GM04503 (cell line): Measurements from ENCODE around the gene UPB1.
"Not testable (repeated sequence)": the region's sequence is repeated elsewhere in the genome, so short reads cannot be mapped to it uniquely, and the experiment has no call there.

Source experiments
- DNase-seq: peaks from one replicate; pipeline ENCODE4 v3.0.0-alpha.2; 2012; ENCODE audit warnings: low read depth

Gene UPB1

DNA sequence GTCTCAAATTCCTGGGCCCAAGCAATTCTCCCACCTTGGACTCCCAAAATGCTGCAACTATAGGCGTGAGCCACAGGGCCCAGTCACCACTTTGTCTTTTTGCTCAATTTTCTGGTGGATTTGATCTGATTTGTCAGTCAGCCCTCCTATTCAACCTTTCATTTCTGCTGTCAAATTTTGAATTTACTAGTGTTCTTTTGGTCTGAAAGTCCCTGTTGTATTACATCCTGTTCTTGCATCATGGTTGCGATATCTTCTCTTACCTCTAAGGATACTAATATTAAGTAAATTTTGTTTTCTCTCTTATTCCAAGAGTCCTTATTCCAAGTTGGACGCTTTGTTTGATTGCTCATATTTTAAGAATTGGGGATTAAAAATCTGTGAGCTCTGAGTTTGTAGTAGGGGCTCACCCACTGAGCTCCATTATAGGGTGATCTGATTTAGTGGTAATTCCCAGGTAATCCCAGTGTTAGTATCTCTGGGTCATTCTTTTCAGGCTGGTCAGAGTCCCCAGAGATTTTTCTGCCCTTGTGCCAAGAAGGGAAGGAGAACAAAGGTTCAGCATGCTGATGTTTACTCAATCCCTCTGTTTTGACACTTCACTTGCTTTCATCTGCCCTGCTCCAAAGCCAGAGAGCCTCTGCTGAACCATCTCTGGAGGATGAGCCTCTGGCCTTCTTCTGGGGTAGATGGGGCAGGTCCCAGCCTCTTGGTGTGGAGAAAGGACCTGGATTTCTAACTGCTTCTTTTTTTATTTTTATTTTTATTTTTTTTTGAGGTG lies 10.0 kb downstream of the UPB1 start:
- DNase-seq: no peak

DNA sequence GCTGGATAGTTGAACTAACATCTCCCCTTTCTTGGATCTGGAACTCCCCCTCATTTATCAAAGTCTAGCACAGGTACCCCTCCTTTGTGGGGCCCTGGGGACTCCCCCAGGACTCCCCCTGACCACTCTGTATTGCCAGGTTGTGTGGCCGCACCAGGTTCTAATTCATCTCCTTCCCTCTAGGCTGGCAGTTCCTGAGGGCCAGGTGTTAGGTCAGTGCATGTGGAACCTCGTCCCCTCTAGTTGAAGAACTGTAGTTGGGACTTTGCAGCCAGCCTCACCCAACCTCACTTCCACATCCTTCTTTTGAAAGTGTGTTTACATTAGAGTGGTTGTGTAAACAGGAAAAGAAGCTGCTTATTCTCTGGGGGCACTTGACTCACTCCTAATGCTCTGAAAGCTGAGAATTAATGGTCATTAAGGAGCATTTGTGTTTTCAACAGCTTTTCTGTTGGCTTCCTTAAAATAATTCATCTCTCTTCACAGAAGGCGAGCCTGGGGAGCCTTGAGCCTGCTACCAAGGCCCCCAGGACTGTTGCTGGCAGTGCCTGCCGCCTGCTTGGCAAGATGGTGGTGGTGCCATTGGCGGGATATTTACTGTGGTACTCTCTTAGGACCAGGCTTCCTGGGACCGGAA lies 11.8 kb downstream of the UPB1 start:
- DNase-seq: no peak

DNA sequence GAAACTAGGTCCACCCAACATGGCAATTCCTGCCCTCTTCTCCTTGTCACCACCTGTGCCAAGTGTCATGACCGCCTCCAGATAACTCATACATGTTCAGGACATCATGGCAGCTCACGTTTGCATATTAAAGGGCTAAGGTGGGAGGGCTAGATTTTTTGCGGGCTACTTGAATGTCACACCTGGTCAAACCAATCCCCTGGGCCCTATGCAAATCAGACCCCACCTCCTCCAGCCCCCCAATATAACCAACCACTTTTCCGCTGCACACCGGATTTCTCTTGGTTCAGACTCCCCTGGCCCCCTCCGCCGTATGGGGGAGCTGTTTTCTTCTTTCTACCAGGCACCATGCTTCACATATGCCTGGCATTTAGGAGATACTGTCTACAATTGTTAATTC lies 12.6 kb downstream of the UPB1 start:
- DNase-seq: no peak

DNA sequence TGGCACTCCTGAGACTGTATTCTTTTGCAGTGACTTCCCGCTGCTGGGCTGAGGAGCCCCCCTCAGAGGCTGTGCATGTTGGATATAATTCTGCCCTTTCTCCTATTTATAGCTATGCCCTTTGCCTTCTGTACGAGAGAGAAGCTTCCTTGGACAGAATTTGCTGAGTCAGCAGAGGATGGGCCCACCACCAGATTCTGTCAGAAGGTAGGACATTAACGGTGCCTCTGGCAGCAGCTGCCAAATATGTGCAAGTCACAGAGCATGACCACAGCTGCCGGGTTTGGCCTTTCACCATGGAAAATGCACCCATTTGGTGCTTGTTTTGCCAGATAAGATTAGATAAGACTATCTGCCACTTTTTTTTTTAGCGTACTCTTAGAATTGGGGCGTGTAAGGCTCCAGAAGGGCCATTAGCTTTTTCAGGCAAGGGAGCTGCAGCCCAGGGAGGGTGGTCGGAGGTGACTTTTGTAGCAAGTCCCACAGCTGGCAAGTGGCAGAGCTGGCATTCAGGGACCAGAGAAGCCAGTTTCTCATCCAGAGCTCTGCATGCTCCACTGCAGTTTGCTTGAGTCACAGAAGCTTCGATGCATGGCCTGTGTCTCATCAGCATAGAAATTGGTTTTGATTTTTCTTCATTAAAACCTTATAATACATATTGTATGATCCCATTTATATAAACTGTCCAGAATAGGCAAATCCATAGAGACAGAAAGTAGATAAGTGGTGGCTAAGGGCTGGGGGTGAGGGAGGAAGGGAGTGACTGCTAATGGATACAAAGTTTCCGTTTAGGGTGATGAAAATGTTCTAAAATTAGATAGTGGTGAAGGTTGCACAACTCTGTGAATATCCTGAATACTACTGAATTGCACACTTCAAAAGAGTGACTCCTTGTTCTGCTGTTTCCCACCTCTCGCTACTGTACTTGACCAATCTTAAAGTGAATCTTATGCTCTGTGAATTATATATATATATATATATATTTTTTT lies 15.8 kb downstream of the UPB1 start:
- DNase-seq: no peak

DNA sequence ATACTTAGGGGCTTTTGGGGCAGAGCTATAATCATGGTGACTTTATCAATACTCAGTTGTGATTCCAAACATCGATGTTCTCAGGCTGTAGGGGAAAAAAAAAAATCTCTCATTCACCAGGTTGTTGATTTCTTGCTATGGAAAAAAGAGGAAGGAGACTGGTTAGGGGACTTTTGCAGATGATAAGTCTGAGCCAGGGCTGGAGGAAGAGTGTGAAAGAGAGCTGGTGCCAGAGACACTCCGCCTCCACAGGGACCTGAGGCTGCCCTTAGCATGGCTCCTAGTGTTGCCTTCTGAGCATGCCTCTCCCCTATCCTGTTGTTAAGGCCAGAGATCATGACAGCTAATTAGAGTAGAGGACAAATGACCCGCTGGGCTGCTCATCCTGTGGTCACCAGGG lies 16.9 kb downstream of the UPB1 start:
- no peak for DNase-seq

DNA sequence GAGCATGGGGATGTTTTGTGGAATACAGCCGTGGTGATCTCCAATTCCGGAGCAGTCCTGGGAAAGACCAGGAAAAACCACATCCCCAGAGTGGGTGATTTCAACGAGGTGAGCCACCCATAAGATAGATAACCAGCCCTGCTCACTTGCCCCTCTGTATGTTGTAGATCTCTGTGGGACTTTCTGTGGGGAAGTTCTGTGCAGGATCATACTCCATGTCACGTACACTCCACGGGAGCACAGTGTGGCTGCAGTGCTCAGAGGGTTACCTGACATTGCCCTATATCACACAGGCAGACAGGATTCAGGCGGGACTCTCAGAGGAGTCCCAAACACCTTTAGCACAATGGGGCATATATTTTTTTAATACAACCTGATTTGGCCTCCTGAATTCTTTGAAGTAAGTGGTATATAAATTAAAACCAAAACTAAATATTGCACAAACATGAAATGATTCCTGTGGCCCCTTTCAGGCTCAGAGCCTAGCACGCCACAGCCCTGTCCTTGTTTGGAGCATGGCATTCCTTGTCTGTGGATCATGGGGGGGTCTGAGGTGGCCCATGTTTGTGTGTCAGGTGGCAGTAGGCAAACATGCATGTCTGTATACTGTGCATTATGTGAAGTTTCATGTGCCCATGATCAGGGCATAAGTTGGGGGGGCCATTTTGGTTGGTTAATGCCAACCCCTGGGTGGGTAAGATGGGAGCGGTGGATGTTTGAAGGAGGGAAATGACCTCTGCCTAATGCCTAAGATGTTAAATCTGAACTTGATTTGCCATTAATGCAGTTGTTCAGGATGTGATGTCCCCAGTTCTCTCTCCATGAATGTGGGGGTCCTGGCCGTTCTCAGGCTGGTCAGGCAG lies 18.5 kb downstream of the UPB1 start:
- DNase-seq: no peak

GRCh38 chr22:24514241-24515026 lies 19.3 kb downstream of the UPB1 start:
- DNase-seq: no peak

GRCh38 chr22:24515027-24515338 lies 19.9 kb downstream of the UPB1 start:
- DNase-seq: no peak

DNA sequence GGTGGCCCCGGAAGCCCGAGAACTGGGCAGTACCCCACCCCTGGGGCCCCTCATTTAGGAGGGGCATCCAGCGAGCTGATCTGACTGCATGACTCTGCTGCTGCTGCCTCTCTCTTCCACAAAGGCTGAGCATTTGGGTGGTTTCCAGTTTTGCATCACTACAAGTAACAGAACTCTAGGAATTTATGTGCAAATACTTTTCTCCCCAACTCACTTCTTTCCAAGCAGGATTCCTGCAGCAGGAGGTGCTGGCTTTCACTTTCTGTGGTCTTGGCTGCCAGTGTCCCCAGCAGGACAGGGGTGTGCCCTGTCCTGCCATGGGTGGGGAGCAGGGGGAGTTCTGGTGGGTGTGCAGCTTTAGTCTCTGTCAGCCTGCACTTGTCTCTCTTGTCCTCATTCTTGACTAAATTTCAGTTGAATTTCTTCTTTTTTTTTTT lies 21.2 kb downstream of the UPB1 start:
- peak; percentile 77 for DNase-seq

- no peak for DNase-seq
Observed at GRCh38 chr22:24517446-24517845, 22.3 kb downstream of the UPB1 start.

DNA sequence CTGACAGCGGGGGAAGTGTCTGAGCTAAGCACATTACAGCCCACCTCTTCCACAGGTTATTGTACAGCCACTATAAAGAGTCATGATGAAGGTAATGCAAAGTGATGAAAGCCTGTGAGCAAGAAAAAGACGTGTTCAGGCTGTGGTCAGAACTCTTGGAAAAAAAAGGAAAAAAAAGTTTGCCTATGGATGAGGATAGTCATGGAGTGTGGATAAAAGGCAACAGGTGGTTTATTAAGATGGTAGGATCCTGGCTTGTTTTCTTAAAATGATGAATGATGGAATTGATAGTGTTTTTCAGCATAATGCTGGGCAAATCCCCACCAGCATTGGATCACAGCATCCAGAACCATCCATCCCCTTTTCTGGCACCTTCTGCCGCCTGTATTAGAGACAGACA lies 23.1 kb downstream of the UPB1 start:
- DNase-seq: no peak

- no peak for DNase-seq
Observed at GRCh38 chr22:24518771-24519485, 23.8 kb downstream of the UPB1 start.

DNA sequence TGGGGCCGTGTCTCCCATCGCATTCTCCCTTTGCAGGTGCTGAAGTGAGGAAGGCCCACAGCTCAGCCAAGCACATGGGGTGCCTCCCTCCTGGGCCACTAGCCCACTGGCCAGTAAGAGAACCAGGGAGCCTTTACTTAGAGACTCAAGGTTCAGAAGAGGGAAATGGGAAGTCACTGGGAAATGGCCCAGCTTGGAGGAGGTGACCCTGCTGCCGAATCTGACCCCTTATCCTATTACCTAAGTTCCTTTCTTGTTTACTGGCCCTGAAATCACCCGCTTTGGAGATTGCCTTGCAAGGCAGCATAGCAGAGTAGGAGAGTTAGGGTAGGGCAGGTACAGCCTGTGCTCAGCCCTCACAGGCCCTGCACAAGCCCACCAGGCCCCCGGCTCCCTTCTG lies 24.4 kb downstream of the UPB1 start:
- DNase-seq: no peak

DNA sequence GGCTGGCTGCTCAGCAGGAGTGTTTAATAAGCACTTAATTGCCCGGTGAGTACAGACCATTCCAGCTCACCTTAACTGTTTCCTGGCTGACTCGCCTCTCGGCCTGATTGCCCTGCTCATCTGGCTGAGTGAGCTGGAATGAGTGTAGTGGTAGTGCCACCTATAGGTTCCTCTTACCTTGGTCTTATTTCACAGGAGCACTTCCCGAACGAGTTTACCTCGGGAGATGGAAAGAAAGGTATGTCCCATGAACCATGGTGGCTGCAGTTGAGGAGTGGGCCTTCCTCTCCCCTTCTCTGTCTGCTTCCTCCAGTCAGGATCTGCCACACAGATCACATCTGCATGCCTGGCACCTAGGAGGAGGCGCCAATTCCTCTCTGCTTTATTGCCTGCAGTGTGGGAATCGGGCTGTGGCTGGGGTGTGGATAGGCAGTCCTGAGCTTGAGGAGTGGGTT lies 26.7 kb downstream of the UPB1 start:
- DNase-seq: no peak

- no peak for DNase-seq
Observed at GRCh38 chr22:24523873-24524272, 28.7 kb downstream of the UPB1 start.

DNA sequence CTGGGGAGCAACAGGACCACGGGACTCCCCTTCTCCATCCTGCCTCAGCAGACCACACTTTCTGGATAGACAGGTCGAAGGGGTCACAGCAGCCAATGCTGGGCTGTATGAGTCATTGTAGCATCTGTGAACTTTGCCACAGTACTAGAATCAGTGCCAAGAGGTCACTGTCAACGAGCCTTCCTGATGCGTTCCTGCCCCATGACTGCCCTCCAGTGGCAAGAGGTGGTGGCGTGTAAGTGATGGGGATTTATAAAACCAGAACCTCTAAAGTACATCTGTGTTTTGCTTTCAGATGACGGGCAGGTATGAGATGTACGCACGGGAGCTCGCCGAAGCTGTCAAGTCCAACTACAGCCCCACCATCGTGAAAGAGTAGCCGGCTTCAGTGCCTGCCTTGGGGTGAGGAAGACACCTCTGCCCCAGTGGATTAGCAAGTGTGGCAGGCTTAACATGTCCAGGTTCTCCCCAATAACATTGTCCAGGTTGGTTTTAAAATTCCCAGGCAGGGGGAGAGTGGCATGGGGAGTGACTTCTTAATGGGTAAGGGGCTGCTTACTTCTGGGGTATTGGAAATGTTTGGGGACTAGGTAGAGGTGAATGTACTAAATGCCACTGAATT lies 30.4 kb downstream of the UPB1 start:
- no peak for DNase-seq

GRCh38 chr22:24526191-24526590 lies 31.1 kb downstream of the UPB1 start:
- DNase-seq: no peak

DNA sequence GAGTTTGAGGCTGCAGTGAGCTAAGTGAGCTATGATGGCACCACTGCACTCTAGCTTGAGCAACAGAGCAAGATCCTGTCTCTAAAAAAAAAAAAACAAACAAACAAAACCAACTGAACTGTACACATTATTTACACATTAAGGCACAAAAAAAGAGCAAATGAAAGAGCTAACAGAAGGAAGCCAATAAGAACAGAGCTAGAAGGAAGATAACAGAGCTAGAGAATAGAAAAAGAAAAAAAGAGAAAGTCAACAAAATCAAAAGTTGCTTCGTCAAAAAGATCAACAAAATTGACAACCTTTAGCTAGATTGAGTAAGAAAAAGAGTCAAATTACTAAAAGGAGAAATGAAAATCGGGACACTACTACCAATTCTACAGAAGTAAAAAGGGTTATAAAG lies 34.8 kb downstream of the UPB1 start:
- DNase-seq: no peak

DNA sequence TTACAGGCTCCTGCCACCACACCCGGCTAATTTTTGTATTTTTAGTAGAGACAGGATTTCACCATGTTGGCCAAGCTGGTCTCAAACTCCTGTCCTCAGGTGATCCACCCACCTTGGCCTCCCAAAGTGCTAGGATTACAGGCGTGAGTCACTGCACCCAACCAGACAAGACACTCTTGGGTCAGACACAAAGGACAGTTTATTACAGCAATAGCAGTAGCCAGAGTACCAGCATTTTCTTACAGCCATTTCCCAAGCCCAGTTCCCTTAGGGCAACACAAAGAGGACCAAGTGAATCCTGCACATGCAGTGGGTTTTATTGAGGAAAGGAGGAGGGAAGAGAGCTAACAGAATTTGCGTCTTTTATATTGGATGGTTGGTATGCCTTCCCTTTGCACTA lies 35.8 kb downstream of the UPB1 start:
- not testable (repeated sequence) for DNase-seq

DNA sequence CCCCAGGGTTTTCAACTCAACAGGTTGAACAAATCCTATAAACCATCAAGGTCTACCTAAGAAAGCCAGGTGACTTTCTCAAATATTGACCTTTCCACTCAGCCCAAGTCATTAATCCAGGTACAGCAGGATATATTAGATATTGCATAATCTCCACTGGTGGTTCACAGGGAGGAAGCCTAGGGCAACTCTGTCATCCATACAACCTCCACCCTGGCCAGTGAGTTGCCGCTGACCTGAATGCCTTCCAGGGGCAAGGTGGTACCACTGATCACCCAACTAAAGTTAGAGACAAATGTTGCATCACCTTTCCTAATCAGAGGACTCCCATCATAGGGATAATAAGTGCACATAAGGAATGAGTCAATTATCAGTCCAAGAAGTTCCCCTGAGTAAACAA lies 36.9 kb downstream of the UPB1 start:
- DNase-seq: no peak
